HG03342 (cell line): ENCODE results near the gene EPB41L3.
"Not testable (repeated sequence)": the region's sequence is repeated elsewhere in the genome, so short reads cannot be mapped to it uniquely, and the experiment has no call there.

Experiments
- ATAC-seq: cut with Tn5 transposase; IDR thresholded peaks from one replicate; pipeline ENCODE4 v1.9.1; 2021; ENCODE audit warnings: mild to moderate bottlenecking, moderate library complexity; ENCODE audit not compliant: unreplicated experiment

The EPB41L3 gene

DNA sequence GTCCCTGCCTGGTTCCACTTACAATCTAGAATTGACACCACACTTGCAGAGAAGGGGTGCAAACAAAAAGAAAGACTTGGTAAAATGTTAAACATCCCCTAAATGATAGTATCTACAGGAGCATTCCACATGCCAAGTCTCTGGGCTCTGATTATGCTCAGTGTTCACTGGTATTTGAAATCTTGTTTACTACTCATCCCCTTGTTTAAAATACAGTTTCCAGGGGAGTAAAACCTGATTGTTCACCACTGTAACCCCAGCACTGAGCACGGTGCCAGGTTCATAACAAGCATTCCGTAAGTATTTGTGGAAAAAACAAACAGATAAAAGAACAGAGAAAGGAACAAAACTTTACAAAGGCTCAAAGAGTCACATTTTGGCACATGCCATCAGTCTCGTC, 11.7 kb downstream of the EPB41L3 start:
- no peak for ATAC-seq

DNA sequence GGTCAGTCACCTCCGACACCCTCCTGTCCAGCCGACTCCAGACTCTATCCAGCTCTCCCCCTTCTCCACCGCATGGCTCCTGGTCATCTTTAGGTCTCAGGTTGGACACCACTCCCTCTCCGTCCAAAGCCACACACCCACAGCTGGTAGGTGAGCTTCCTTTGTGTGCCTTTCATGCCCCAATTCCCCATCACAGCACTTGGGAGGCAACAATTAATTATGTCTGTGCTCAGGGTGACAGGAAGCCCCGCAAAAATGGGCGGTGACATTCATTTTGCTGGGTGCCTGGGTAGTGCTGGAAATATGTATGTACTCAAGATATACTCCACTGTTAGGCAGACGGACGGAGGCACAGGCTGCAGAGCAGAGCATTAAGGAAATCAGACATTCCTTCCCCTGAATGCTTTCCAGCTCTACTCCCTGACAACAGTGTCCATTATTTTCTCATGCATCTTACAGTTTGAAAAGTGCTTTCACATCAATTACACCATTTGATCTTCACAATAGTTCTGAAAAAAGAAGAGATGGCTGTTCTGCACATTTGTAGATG, 13.1 kb downstream of the EPB41L3 start:
- no peak for ATAC-seq

DNA sequence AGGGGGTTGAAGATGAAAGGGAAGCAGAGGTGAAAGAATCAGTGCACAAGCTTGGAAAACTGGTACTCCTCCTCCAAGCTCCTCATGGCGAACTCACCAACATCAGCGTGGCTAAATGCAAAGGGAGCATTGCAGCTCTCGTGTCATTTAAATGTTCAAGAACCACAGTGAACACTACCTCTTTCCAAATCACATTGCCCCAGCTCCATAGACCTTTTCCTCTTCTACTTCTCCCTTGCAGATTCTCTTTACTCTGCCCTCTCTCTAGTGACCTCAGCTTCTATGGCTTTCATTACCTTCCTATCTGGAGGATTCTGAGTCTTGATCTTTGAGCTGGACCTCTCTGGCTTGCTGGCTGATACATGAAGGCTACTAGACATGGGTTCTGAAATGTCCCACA, 14.3 kb downstream of the EPB41L3 start:
- no peak for ATAC-seq

DNA sequence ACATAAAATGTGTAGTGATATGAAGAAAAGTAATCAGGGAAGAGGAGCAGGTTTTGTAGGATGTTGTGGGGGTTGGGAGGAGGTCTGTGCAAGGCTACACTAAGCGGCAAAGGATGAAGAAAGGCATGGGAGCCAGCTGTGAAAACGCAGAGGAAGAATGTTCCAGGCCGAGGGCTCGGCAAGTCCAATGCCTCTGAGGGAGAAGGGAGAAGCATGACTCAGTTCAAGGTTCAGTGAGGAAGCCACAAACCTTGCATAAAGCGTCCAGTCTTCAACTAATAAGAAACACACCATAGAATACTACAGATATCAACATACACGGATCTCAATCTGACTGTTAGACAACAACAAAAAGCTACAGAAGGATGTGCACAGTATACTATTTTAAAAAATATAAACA, 16.2 kb downstream of the EPB41L3 start:
- no peak for ATAC-seq

DNA sequence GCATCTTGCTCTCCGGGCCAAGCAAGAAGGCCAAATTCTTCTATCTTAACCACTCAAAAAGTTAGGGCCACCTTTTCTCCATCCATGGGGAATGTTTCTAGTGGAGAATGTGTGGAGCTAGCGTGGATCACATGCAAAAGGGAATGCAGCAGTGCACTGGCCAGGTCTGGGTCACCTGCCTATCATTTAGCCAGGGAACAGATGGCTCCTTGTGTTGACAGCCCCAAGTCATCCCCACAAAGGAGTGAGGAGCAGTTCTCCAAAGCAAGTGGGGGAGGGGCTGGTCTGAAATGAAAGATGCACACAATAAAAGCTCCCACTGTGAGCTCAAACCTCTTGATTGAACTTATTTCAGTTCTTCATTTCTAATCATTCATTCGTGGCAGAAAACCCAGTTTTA, 19.1 kb downstream of the EPB41L3 start:
- ATAC-seq = no peak

DNA sequence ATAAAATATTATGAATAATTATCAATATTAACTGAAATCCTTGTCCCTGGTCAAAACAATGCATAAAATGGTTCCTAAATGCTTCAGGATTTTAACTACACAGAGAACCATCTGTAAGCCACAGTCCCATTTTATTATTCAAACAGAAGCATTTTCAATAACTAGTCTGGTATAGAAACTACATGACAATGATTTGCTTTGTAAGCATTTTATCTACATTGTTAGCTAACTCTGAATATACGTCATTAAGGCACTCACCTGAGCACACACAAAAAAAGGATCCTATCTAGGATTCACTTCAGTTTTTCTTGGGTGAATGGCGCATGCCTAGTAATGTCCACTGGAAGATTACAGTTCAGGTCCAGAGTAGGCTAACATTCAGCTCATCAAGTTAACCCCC, 22.8 kb downstream of the EPB41L3 start:
- no peak for ATAC-seq

DNA sequence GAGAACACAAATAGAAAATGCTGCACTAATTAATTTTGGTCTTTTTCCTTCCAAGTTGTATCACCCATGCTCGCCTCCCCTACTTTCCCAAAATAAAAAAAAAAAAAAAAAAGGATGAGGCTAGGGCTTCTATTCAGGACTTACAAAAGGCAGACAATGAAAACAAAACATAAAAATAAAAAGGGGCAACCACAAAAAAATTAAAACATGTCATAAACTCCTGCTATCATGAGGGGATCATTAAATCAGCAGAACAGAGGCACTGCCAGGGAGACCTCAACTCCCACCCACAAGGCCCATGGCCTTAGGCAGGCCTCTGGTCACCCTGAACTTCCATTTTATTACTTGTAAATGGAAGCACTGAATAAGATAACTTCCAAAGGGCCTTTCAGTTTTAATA, 23.3 kb downstream of the EPB41L3 start:
- no peak for ATAC-seq

DNA sequence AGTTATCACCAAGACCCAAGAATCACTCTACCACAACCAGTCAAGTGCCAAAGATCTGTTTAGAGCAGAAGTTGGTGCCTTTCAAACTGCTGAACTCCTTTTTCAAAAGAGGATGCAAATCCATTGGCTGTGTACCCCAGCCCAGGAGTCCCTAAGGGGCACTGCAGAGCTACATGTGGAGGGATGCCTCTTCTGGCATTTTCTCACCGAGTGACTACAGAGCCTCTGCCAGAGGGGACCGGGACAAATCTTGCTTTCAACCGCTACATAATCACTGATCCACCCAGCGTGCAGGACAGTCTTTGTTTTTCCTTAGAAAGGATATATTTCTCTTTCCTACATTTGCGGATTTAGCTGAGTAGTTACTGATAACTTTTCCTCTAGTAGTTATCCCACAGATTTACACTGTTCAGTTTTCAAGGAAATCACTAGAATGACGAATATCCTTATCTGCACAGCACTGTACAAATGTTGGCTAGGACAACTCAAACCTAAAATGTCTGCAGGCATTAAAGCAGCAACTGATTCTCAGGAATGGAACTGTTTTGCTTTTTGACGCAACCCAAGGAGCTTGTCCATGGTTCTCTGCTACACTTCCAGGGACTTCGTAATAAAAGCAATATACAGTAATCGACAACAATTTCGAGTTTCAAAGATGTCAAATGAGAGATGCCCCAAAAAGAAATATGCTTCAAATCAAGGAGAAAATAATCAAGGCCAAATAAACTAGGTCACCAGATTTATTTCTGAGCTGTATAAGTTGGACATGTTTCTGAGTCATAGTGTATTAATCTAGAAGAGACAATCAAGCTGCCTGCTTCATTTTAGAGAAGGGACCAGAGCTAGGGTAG, 24.1 kb downstream of the EPB41L3 start:
- ATAC-seq = no peak

DNA sequence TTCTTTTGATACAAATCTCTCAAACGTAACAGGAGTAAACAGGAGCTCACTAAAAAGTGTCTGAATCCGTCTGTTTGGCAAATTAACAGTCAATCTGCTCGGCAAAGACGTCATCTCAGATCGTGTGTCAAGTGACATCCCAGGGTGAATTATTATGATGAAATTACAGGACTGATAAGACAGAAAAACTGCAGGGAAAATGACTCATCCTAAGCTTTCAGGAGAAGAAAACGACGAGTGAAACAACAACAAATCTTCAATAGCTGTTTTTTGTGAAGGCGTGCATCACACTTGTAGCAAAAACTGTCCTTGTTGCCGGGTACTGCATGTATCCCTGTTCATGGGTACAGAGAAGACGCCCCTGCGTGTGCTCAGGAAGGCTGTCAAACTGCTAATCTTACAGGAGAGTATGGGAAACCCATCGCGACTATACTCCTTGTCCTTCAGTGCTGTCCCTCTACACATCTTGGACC, 24.9 kb downstream of the EPB41L3 start:
- ATAC-seq = no peak

DNA sequence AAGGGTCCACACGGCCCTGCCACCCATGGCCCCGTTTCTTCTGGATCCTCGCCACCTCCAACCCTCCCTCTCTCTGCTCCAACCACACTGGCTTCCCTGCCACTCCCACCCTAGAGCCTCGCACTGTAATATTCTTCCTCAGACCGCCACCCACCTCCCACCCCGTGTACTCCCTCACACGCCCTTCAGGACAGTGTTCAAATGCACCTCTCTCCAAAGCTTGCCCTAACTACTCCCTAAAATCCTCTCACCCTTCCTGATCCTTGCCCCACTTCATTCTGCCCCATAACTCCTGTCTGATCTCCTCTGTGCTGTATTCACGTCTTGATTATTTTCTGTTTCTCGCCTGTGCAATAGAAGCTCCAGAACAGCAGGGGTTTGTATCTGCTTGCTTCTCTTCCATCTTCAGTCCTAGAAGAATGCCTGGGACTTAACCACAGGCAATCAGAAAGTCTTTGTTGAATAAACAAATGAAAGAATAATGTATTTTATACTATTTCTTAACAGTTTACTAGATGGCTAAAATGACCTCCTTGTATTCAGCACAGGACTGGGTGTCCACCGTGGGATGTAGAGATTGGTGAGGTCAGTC, 25.5 kb downstream of the EPB41L3 start:
- no peak for ATAC-seq

DNA sequence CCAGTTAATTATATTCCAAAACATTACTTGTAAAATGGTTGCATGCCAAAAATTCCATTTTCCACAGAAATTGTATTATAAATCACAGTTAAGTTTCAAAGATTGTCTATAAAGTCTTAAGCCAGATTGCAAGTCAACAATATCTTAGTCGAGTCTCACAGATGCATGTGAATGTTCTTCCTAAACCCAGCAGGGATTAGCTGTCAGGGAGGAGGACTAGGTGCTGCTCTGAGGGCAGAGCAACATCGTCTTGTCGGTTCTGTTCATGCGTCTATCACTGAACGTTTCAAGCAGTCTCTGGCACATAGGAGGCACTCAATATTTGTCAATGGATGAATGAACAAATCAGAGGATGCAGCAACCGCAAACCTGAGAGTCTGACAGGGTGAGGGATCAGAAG, 27.0 kb downstream of the EPB41L3 start:
- ATAC-seq = no peak

DNA sequence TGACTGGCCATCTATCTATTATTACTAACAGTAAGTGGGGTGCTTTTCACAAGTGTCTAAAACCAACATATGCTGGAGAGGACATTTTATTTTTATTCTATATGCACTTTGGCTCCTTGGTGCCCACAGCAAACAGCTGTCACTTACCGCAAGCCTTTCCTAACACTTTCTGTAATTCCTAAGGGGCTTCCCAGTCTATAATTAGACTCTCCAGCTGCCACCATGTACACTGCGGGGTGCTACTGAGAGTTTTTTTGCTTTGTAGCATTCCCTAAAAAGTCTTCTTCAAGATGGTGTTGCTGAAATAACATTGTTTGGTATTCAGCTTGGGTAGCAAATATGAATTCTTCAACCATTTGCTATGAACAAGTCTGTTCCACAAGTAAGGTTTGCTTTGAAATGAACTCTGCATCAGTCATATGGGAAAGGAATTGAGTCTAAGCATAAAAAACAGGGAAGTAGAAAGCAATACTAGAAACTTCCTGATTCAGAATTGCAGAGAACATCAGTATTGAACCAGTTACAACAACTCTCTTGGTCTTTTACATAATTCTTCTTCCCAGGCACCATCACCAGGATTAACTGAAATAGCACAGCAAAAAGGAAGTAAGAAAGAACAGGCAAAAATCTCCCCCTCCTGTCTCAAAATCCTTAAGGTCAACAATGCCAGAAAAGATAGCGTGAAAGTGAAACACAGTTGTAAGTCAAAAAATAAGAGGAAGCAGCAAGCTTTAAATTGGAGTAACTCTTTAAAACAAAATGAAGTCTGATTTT, 28.6 kb downstream of the EPB41L3 start:
- ATAC-seq = no peak

DNA sequence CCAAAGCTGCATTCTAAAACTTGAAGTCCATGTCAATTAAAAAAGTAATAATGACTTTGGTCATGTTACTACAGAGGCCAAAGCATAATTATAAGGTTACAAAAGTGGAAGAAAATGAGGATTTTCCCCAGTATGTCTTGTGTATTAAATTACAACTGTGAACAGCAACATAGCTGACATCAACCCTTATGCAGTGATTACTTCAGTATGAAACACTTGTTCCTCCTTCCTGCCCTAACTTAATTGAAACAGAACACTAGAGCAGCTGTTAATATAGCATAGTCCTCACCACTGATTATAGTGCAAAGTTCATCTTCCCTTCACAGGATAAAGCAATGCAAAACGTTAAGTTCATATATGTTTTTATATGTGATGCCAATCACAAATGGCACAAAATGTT, 29.9 kb downstream of the EPB41L3 start:
- ATAC-seq = no peak

DNA sequence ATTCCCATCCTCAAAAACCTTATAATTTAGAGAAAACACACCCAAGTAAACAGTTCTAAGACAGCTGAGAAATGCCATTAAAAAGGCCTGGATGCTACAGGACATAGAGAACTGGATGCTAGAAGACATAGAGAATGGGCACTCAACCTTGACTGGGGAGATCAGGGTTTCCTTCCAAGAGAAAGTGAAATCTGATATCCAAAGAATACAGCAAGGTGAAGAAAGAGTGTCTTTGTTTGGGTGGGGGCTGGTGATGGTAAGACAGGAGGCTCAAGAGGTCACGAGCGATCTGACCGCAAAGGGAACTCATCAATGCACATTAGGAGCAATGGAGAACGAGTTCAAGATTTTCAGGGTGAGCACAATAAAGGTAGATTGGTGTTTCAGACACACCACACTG, 31.6 kb downstream of the EPB41L3 start:
- no peak for ATAC-seq

DNA sequence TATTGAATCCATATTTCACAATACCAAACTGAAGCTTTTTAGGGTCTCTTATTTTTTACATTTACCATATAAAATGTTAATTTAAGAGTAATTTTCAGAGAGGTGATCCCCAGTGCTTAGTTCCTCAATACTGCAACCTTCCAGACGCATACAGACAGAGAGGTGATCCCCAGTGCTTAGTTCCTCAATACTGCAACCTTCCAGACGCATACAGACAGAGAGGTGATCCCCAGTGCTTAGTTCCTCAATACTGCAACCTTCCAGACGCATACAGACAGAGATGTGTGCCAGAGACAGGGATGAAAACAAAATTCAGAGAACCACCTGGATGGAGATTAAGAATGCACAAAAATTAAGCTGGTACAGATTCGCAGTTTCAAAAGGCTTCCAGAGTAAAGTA, 32.3 kb downstream of the EPB41L3 start:
- ATAC-seq = not testable (repeated sequence)

DNA sequence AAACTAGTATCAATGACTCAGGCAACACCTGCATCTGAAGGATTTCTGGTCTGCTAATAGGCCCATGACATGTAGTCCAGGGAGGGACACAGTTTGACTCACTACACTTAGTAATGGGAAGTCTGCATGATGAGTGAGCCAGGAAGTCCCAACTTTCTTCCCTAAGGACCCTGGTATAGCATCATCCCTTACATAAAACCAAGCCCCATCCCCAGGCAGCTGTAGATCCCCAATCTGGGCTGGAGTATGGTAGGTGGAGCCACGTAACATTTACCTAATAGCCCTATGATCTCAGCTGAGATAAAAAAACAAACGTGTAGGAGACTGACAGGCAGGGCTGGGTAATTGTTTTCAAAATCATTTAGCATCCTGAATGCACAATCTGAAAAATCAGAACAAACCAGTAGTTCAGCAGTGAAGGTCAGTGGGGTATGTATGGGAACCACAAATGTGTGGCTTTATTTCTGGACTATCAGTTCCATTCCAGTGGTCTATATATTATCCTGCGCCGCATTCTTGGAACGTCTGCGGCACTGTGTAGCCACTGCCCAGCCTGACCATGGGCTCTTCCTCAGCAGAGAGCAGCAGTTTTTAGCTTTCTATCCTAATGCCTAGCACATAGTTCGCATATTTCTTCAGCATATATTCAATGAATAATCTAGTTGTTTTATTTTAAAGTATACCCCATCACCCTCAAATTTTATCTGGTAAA, 33.5 kb downstream of the EPB41L3 start:
- ATAC-seq = no peak

DNA sequence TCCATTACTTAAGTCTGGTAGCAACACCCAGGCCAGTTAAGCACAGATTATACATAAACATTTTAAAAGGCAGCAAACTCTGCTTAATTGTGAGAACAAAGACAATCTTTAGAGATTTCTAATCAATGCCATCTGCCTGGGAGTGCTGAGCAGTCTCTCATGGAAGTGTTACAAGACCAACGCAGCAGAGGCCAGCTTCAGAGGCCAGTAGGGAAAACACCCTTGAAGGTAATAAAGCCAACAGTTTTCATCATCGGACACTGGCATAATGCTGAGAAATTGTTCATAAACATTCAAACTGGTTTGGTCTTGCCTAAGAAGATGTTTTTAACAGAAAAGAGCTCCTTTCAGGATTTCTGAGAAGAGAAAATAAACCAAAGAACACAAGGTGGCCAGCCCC, 35.0 kb downstream of the EPB41L3 start:
- no peak for ATAC-seq

DNA sequence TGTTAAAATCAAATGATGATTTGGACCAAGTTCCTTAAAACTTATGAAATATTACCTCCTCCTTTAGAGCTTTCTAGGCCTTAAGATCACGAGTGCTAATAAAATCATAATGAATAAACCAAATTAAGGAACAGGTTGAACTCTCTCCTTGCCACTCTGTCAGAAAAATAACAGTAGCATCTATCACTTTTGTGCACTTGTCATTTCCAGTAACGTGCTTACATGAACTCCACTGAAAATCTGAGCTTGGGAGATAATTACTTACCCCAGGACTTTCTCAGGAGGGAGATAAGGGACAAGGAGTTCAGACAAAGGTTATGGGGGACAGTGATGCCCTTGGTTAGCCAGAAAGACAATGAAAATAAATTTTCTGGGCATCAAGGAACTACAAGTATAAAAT, 36.0 kb downstream of the EPB41L3 start:
- ATAC-seq = no peak

DNA sequence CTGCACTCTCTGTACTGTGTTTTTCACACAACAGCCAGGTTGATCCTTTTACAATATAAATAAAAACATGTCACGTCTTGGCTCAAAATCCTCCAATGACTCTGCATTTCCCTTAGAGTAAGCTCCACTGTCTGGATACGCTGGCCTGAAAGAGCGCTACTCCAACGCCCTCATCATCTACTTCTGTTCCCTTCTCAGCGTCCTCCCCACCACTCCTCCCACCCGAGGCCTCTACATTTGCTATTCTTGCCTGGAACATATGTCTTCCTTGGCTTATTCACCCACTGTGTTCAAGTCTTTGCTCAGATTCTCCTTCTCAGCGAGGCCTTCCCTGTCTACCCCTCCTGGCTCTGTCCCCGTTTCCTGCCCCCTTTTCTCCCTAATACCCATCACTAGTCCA, 37.6 kb downstream of the EPB41L3 start:
- ATAC-seq = no peak

DNA sequence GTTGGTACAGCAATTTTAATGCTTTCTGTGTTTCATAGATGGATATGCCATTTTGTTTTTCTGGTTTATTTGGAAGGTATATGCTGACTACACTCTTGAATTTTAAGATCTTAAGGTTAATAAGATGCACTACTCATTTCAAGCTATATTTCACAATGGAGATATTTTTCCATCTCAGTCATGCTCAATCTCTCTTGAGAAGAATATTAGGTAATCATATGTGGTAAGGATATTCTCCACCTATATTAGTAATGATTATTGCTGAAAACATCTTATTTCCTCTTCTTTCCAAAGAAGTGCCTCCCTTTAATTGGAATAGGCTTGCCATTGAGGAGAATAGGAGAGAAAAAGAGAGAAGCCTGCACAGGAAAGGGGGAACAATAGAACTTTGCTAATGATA, 40.1 kb downstream of the EPB41L3 start:
- ATAC-seq = no peak
